Endothelial cell of umbilical vein (primary cell): ENCODE data around the gene NELFCD. TPM values are rescaled to one million over a fixed set of nuclear protein-coding genes. Genes with fewer than 3 reads are reported as not detected.

Experiments used
- BruUV-seq: library from RNA; stranded (reverse); fragments of 400-500 nt; replicated peaks from 2 replicates; lab custom pipeline; 2021; lab: Mats Ljungman, UMichigan
- CTCF ChIA-PET: fragments of 300-600, 350-600 bp; sonication (Branson Sonifier 250); formaldehyde crosslinking; loops from one replicate; lab custom pipeline; 2021; ENCODE audit warnings: antibody characterized with exemption, inconsistent platforms; lab: Charles Lee
- POLR2A ChIA-PET: fragments of 300-600, 350-600 bp; sonication (Branson Sonifier 250); formaldehyde crosslinking; loops from one replicate; lab custom pipeline; 2021; ENCODE audit warnings: antibody characterized with exemption, inconsistent platforms; lab: Charles Lee
- DNase-seq: peaks from one replicate; pipeline ENCODE4 v3.0.0-alpha.2; 2011; ENCODE audit warnings: low read depth, low spot score
- FAIRE-seq: peaks from 2 replicates; lab custom pipeline; 2011; peaks lifted over from hg19 to GRCh38; lab: Jason Lieb, UNC
- H2AFZ ChIP-seq: 2 replicates; pipeline ENCODE4 v1.6.0; 2012; ENCODE audit warnings: low read depth, low read length, control low read depth, inconsistent platforms
- H3K27ac ChIP-seq: 2 replicates; pipeline ENCODE4 v1.5.1; 2011; ENCODE audit warnings: low read depth, mild to moderate bottlenecking, control low read depth, low read length, moderate library complexity; ENCODE audit not compliant: insufficient read depth
- H3K27me3 ChIP-seq, 2 experiments: 2 replicates each; pipeline versions ENCODE4 v1.6.0 to v1.6.1; 2011; ENCODE audit warnings: low read length in 2 of 2, mixed read lengths in 1 of 2; ENCODE audit not compliant: control insufficient read depth in 2 of 2, insufficient read depth in 2 of 2
- H3K36me3 ChIP-seq, 2 experiments: 2 replicates in 1 of 2; 3 replicates in 1 of 2; pipeline ENCODE4 v1.5.1; 2011; ENCODE audit warnings: low read length in 2 of 2, mild to moderate bottlenecking in 1 of 2, moderate library complexity in 1 of 2; ENCODE audit not compliant: control insufficient read depth in 2 of 2, insufficient read depth in 2 of 2; ENCODE audit errors: extremely low read depth in 1 of 2
- H3K4me1 ChIP-seq: 3 replicates; pipeline ENCODE4 v1.5.1; 2011; ENCODE audit warnings: mild to moderate bottlenecking, low read length; ENCODE audit not compliant: control insufficient read depth, insufficient read depth; ENCODE audit errors: extremely low read depth
- H3K4me2 ChIP-seq: 2 replicates; pipeline ENCODE4 v1.6.1; 2011; ENCODE audit warnings: low read length, control low read depth, mixed read lengths; ENCODE audit not compliant: insufficient read depth
- H3K4me3 ChIP-seq, 3 experiments: fragments of 200-600 bp in 1 of 3; sonication (generic), shearing (Covaris generic) in 1 of 3; replicated peaks in 1 of 3; 2 replicates each; pipeline ENCODE4 v1.5.1; 2011 to 2016; ENCODE audit warnings: control low read depth in 3 of 3, low read length in 3 of 3, mild to moderate bottlenecking in 2 of 3, inconsistent platforms in 1 of 3, low read depth in 1 of 3, moderate library complexity in 1 of 3; ENCODE audit not compliant: insufficient read depth in 1 of 3
- H3K79me2 ChIP-seq: 2 replicates; pipeline ENCODE4 v1.6.0; 2012; ENCODE audit warnings: low read length, inconsistent platforms; ENCODE audit not compliant: control insufficient read depth, insufficient read depth
- H3K9ac ChIP-seq: replicated peaks from 2 replicates; pipeline ENCODE3; 2011; ENCODE audit warnings: low read length, control low read depth; ENCODE audit not compliant: insufficient read depth; ENCODE audit errors: extremely low read depth
- H3K9me1 ChIP-seq: replicated peaks from 3 replicates; pipeline ENCODE4 v1.6.0; 2011; ENCODE audit warnings: mild to moderate bottlenecking, low read length; ENCODE audit not compliant: control insufficient read depth, insufficient read depth; ENCODE audit errors: extremely low read depth
- H3K9me3 ChIP-seq: replicated peaks from 2 replicates; pipeline ENCODE4 v1.5.1; 2012; ENCODE audit warnings: low read length, inconsistent platforms; ENCODE audit not compliant: control insufficient read depth, insufficient read depth
- H4K20me1 ChIP-seq: replicated peaks from 2 replicates; pipeline ENCODE3; 2011; ENCODE audit warnings: mild to moderate bottlenecking, low read length; ENCODE audit not compliant: control insufficient read depth, insufficient read depth; ENCODE audit errors: extremely low read depth
- CTCF ChIP-seq, 2 donors: IDR thresholded peaks; 1 replicate in 1 of 2; 2 replicates in 1 of 2; pipeline ENCODE4 v1.5.1; 2011; ENCODE audit warnings: low read length in 2 of 2, mild to moderate bottlenecking in 2 of 2, moderate library complexity in 2 of 2, control low read depth in 1 of 2, inconsistent platforms in 1 of 2, low read depth in 1 of 2; ENCODE audit not compliant: insufficient read depth in 1 of 2; ENCODE audit errors: extremely low read depth in 1 of 2
- EZH2 ChIP-seq: IDR thresholded peaks from 2 replicates; pipeline ENCODE4 v1.6.1; 2012; ENCODE audit warnings: borderline replicate concordance, low read depth, mild to moderate bottlenecking, moderate library complexity, low read length, inconsistent platforms; ENCODE audit not compliant: severe bottlenecking
- FOS ChIP-seq: IDR thresholded peaks from 2 replicates; pipeline ENCODE4 v1.6.1; 2011; ENCODE audit warnings: mild to moderate bottlenecking, low read length, moderate library complexity, borderline replicate concordance; ENCODE audit not compliant: insufficient read depth
- GATA2 ChIP-seq: IDR thresholded peaks from 2 replicates; pipeline ENCODE4 v1.7.0; 2011; ENCODE audit warnings: low read depth, mild to moderate bottlenecking, moderate library complexity, mixed read lengths, low read length; ENCODE audit not compliant: insufficient read length, insufficient read depth
- JUN ChIP-seq: IDR thresholded peaks from 2 replicates; pipeline ENCODE4 v1.6.1; 2011; ENCODE audit warnings: borderline replicate concordance, low read depth; ENCODE audit not compliant: insufficient read length, insufficient read depth
- MAX ChIP-seq: IDR thresholded peaks from 2 replicates; pipeline ENCODE4 v1.6.1; 2011; ENCODE audit not compliant: insufficient read depth, insufficient read length
- MYC ChIP-seq: IDR thresholded peaks from one replicate; pipeline ENCODE4 v1.6.1; 2011; ENCODE audit warnings: mild to moderate bottlenecking, low read depth, low read length
- POLR2A ChIP-seq: IDR thresholded peaks from 2 replicates; pipeline ENCODE4 v1.6.1; 2012; ENCODE audit warnings: low read depth, mild to moderate bottlenecking, control low read depth, low read length
- POLR2AphosphoS5 ChIP-seq: IDR thresholded peaks from 2 replicates; pipeline ENCODE4 v1.6.1; 2012; ENCODE audit warnings: low read depth, mild to moderate bottlenecking, control low read depth, low read length, moderate library complexity; ENCODE audit not compliant: insufficient read depth
- dilution Hi-C: fragments of 300-500 bp; cut with MboI; formaldehyde crosslinking; loops from one replicate; pipeline ENCODE4 v1.15.0; 2019; ENCODE audit warnings: low sequenced_read_pairs; ENCODE audit not compliant: extremely low pct_ligation_motif_present
- intact Hi-C: fragments of 100-400 bp; cut with micrococcal nuclease; formaldehyde crosslinking; loops from one replicate; pipeline ENCODE4 v1.10.0; 2022
- polyA plus RNA-seq, 4 experiments: library from polyadenylated mRNA; depleted of rRNA in 3 of 4; stranded (reverse) in 3 of 4; unstranded in 1 of 4; fragments of >200 nt; gene quantifications; 2 replicates each; pipeline versions ENCODE4 v1.2.1 to v1.2.3, GENCODE V29; 2011 to 2012; ENCODE audit warnings: missing spikeins in 1 of 4
- total RNA-seq: library from RNA; stranded (reverse); gene quantifications from 2 replicates; pipeline ENCODE4 v1.2.3, GENCODE V29; 2021

NELFCD gene
- total and polyA plus RNA-seq, 2 donors (not counting 3 experiments of a cell fraction or from before 2014, with no cell fraction given), result 90.1 to 92.5 TPM

GRCh38 chr20:58995461-58996225 lies 14.6 kb downstream of the NELFCD start:
- ChIA-PET CTCF (interaction anchor here (1.0 to 1.2 kb wide), 2 partner anchors 11 to 37 kb away, joined by 3 to 6 read pairs; partner anchors contain the start of gene ATP5F1E), POLR2A (no interaction called here)
- H3K27me3 ChIP-seq, result no peaks in the 10 kb centered on the region
- H3K4me2 ChIP-seq, result no peak overlapping the region
- H3K9me1 ChIP-seq, result no peaks in the 10 kb centered on the region
- H3K9me3 ChIP-seq, result no peaks in the 10 kb centered on the region
- no peak for DNase-seq
- no peak overlapping the region for H2AFZ ChIP-seq
- no peak overlapping the region for H3K27ac ChIP-seq
- H3K9ac ChIP-seq, result no peak overlapping the region
- H3K36me3 ChIP-seq, result peaks cover 35 to 52% of the 10 kb centered on the region in 2 experiments
- peaks cover 3% of the 10 kb centered on the region for H3K79me2 ChIP-seq
- no peaks in the 10 kb centered on the region for H3K4me1 ChIP-seq
- TSS peak; percentile 93 for BruUV-seq
- no peaks in the 10 kb centered on the region for H4K20me1 ChIP-seq
- H3K4me3 ChIP-seq, result no peak overlapping the region
- intact Hi-C loops (loop anchor here (5.0 kb wide), 1 partner anchor 37 kb away; the partner anchor contains the start of gene ATP5F1E), dilution Hi-C loops (no loop called here)
- TF ChIP-seq GATA2 (no peak), JUN (no peak), FOS (no peak), MYC (no peak), CTCF (IDR thresholded peaks at IDR 0.05; ENCODE audit: extremely low read depth in 1 of 2, insufficient read depth in 1 of 2, low read depth in 1 of 2, low read length in 2 of 2) (no peak), POLR2A (no peak), POLR2AphosphoS5 (no peak), MAX (no peak), EZH2 (no peak)
- FAIRE-seq, result no peak
